Mucosa of descending colon (tissue), 3 donors: ENCODE data around the gene PDE4D. TPM values are rescaled to one million over a fixed set of nuclear protein-coding genes. Genes with fewer than 3 reads are reported as not detected.

Source experiments
- ATAC-seq: fragments of 200-7000 bp; cut with Tn5 transposase; one replicate; pipeline ENCODE4 v1.9.1; 2020; ENCODE audit warnings: mild to moderate bottlenecking, moderate library complexity
- DNase-seq, 3 donors: peaks; one replicate each; pipeline ENCODE4 v3.0.0-alpha.2; 2020
- H3K36me3 ChIP-seq: fragments of 200-600 bp; one replicate; pipeline ENCODE4 v1.8.0; 2021; ENCODE audit warnings: low read depth, mild to moderate bottlenecking
- H3K4me1 ChIP-seq: fragments of 200-600 bp; one replicate; pipeline ENCODE4 v1.8.0; 2021; ENCODE audit warnings: low read depth, mild to moderate bottlenecking
- H3K4me3 ChIP-seq: fragments of 200-600 bp; one replicate; pipeline ENCODE4 v1.8.0; 2021; ENCODE audit warnings: mild to moderate bottlenecking
- H3K9me3 ChIP-seq: fragments of 200-600 bp; one replicate; pipeline ENCODE4 v1.8.0; 2021; ENCODE audit warnings: mild to moderate bottlenecking
- intact Hi-C, 2 donors: fragments of 100-400 bp; cut with DNase I in 1 of 2; cut with micrococcal nuclease in 1 of 2; formaldehyde crosslinking; loops; one replicate each; pipeline versions ENCODE4 v1.11.0 to v1.11.1; 2022; cut with DNase I, micrococcal nuclease
- total RNA-seq, 3 donors: library from RNA; stranded (reverse); fragmentation: NEBNext Ultra II Directional in 2 of 3; extraction: Animal tissue kit (Norgen Biotek cat#: 25700) in 2 of 3; gene quantifications; one replicate each; pipeline versions ENCODE4 v1.2.1 to v1.2.4, GENCODE V29; 2021 to 2023
- TF ChIP-seq, protein P1 (sequence below): fragments of 200-600 bp; IDR thresholded peaks from one replicate; pipeline ENCODE4 v1.8.0; 2022; ENCODE audit warnings: antibody characterized with exemption, mild to moderate bottlenecking
- donor health status: DM: no; HTN: no; CAD: no; lungs with moderate emphysema.
- donor health status: DM: no; HTN: no; CAD: no.
- donor health status: DM: no; HTN: yes; CAD: no.

Gene PDE4D
- total RNA-seq, 3 donors from 2014 or later: 37.9 to 137 (median 100) TPM

GRCh38 chr5:59485629-59486439 is 407.7 kb downstream of the PDE4D start:
- TF ChIP-seq, protein P1, sequence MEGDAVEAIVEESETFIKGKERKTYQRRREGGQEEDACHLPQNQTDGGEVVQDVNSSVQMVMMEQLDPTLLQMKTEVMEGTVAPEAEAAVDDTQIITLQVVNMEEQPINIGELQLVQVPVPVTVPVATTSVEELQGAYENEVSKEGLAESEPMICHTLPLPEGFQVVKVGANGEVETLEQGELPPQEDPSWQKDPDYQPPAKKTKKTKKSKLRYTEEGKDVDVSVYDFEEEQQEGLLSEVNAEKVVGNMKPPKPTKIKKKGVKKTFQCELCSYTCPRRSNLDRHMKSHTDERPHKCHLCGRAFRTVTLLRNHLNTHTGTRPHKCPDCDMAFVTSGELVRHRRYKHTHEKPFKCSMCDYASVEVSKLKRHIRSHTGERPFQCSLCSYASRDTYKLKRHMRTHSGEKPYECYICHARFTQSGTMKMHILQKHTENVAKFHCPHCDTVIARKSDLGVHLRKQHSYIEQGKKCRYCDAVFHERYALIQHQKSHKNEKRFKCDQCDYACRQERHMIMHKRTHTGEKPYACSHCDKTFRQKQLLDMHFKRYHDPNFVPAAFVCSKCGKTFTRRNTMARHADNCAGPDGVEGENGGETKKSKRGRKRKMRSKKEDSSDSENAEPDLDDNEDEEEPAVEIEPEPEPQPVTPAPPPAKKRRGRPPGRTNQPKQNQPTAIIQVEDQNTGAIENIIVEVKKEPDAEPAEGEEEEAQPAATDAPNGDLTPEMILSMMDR: no peak
- DNase-seq: no peak
- Histone ChIP-seq H3K36me3 (no peaks in the 10 kb centered on the region), H3K4me3 (no peak overlapping the region), H3K4me1 (no peaks in the 10 kb centered on the region), H3K9me3 (no peaks in the 10 kb centered on the region)
- intact Hi-C loops: no loop called here
- ATAC-seq: no peak

DNA sequence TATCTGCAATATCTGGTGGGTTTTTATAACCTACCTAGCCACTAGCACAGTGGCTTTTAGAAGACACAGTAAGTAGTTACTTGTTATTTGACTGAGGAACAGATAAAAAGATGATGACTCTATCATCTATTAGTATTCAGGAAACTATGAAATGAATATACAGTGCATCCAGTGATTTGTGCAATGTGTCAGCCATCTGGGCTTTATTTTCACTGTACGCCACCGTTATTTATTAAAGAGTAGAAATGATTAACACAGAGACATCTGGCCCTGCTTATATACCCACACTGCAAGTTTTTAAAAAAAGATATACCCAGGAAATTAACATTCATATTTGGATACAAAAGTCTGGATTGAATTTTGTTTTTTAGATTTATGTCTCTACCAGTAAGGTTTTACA is 408.4 kb downstream of the PDE4D start:
- no peaks in the 10 kb centered on the region for H3K4me1 ChIP-seq
- TF ChIP-seq, protein P1: no peak
- no peaks in the 10 kb centered on the region for H3K9me3 ChIP-seq
- ATAC-seq (no peak), DNase-seq (no peak)
- no peaks in the 10 kb centered on the region for H3K36me3 ChIP-seq
- no peak overlapping the region for H3K4me3 ChIP-seq
- intact Hi-C loops: no loop called here

GRCh38 chr5:59484618-59485017 is 408.9 kb downstream of the PDE4D start:
- Histone ChIP-seq H3K4me3 (no peak overlapping the region), H3K36me3 (no peaks in the 10 kb centered on the region), H3K9me3 (no peaks in the 10 kb centered on the region), H3K4me1 (no peaks in the 10 kb centered on the region)
- intact Hi-C loops: no loop called here
- ATAC-seq: no peak
- DNase-seq: no peak
- TF ChIP-seq, protein P1: no peak

DNA sequence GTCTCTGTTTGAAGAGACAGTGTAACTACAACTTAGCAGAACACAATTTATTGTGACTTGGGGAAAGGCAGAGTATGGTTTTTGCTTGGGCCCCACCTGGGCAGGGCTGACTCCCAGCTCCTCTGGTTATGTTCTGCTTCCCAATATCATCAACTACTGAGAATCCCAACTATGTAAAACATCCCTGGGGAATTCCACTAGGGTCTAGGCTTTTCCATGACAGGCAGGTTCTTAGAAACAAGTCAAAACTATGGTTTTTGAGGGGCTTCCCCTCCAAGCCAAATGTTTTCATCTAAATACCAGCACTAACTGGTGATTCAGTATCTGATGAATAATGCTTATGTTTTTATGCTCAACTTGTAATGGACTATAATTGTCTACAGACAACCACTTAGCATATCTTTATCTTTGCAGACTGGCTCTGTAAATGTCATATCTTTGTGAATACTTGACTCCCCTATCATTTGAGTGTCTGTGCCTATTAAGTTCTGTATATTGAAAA is 409.5 kb downstream of the PDE4D start:
- TF ChIP-seq, protein P1: no peak
- H3K9me3 ChIP-seq: no peaks in the 10 kb centered on the region
- intact Hi-C loops: no loop called here
- DNase-seq: no peak
- H3K4me1 ChIP-seq: no peaks in the 10 kb centered on the region
- no peaks in the 10 kb centered on the region for H3K36me3 ChIP-seq
- H3K4me3 ChIP-seq: no peak overlapping the region
- no peak for ATAC-seq

GRCh38 chr5:59479086-59479485 is 414.4 kb downstream of the PDE4D start:
- no peak for ATAC-seq
- no peak for DNase-seq
- Histone ChIP-seq H3K4me1 (no peaks in the 10 kb centered on the region), H3K36me3 (no peaks in the 10 kb centered on the region), H3K9me3 (no peaks in the 10 kb centered on the region), H3K4me3 (no peak overlapping the region)
- intact Hi-C loops: no loop called here
- TF ChIP-seq, protein P1: no peak
